Hepatocyte (in vitro differentiated cells): Measurements from ENCODE around the gene GPR139.

ENCODE experiments used
- EZH2 ChIP-seq: fragments of 200-600 bp; sonication (generic); IDR thresholded peaks from 2 replicates; pipeline ENCODE4 v1.6.1; 2016; ENCODE audit warnings: antibody characterized with exemption, mild to moderate bottlenecking, borderline replicate concordance
- TF ChIP-seq, protein P1 (sequence below): fragments of 200-600 bp; sonication (generic); IDR thresholded peaks from 2 replicates; pipeline ENCODE4 v1.5.1; 2016; ENCODE audit warnings: antibody characterized with exemption, mild to moderate bottlenecking; ENCODE audit not compliant: poor library complexity

DNA sequence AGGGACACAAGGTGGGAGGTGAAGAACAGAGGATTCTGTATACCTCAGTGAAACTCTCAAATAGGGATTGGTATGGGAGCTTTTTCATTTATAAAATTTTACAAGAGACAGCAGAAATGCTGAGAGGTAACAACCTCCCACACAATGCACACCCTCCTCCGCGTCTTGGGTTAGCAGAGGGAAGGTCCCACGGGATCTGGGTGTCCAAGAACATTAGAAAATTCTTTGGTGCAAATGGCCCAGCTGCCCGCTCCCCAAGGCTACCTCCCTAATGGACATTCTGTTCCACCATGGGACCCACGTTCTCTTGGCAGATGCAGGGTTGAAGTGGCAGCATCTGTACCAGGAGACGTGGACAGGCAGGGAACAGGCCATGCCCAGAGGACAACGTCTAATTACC lies 22.5 kb downstream of the GPR139 start:
- TF ChIP-seq, protein P1, sequence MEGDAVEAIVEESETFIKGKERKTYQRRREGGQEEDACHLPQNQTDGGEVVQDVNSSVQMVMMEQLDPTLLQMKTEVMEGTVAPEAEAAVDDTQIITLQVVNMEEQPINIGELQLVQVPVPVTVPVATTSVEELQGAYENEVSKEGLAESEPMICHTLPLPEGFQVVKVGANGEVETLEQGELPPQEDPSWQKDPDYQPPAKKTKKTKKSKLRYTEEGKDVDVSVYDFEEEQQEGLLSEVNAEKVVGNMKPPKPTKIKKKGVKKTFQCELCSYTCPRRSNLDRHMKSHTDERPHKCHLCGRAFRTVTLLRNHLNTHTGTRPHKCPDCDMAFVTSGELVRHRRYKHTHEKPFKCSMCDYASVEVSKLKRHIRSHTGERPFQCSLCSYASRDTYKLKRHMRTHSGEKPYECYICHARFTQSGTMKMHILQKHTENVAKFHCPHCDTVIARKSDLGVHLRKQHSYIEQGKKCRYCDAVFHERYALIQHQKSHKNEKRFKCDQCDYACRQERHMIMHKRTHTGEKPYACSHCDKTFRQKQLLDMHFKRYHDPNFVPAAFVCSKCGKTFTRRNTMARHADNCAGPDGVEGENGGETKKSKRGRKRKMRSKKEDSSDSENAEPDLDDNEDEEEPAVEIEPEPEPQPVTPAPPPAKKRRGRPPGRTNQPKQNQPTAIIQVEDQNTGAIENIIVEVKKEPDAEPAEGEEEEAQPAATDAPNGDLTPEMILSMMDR, result no peak
- TF ChIP-seq EZH2, result no peak
